KMS-11 (cell line): ENCODE measurements around the gene SUSD3.

Experiments
- H2AFZ ChIP-seq: fragments of 200-600 bp; sonication (generic); 2 replicates; pipeline ENCODE4 v1.6.1; 2016; ENCODE audit warnings: antibody characterized with exemption, mixed run types, low read depth
- H3K27ac ChIP-seq: fragments of 200-600 bp; sonication (generic); 2 replicates; pipeline ENCODE4 v1.6.1; 2016; ENCODE audit warnings: mild to moderate bottlenecking, mixed run types
- H3K27me3 ChIP-seq: fragments of 200-600 bp; sonication (generic); 2 replicates; pipeline ENCODE4 v1.6.1; 2017; ENCODE audit warnings: mild to moderate bottlenecking, low read depth, mixed run types, moderate library complexity; ENCODE audit not compliant: insufficient read depth
- H3K36me3 ChIP-seq: fragments of 200-600 bp; sonication (generic); 2 replicates; pipeline ENCODE4 v1.6.1; 2017; ENCODE audit warnings: mild to moderate bottlenecking, mixed run types; ENCODE audit not compliant: insufficient read depth
- H3K4me1 ChIP-seq: fragments of 200-600 bp; sonication (generic); 2 replicates; pipeline ENCODE4 v1.6.1; 2016; ENCODE audit warnings: mild to moderate bottlenecking, low read depth, mixed run types; ENCODE audit not compliant: poor library complexity, severe bottlenecking
- H3K4me2 ChIP-seq: fragments of 200-600 bp; sonication (generic); 2 replicates; pipeline ENCODE4 v1.7.0; 2016; ENCODE audit warnings: mild to moderate bottlenecking, mixed run types
- H3K4me3 ChIP-seq: fragments of 200-600 bp; sonication (generic); IDR thresholded peaks from 2 replicates; pipeline ENCODE4 v1.6.1; 2017; ENCODE audit warnings: low read depth, low read length, mixed read lengths; ENCODE audit not compliant: insufficient read depth
- H3K79me2 ChIP-seq: fragments of 200-600 bp; sonication (generic); 2 replicates; pipeline ENCODE4 v1.6.1; 2016; ENCODE audit warnings: low read depth, mixed run types; ENCODE audit not compliant: insufficient read depth
- H3K9ac ChIP-seq: fragments of 200-600 bp; sonication (generic); 2 replicates; pipeline ENCODE4 v1.6.1; 2016; ENCODE audit warnings: mild to moderate bottlenecking, mixed run types
- H4K20me1 ChIP-seq: fragments of 200-600 bp; sonication (generic); 2 replicates; pipeline ENCODE4 v1.6.1; 2016; ENCODE audit warnings: mild to moderate bottlenecking, mixed run types; ENCODE audit not compliant: insufficient read depth
- CTCF ChIP-seq: fragments of 200-600 bp; sonication (generic); conservative IDR thresholded peaks from 2 replicates; pipeline ENCODE4 v1.6.1; 2017; ENCODE audit warnings: low read depth, mild to moderate bottlenecking, antibody characterized with exemption, low read length, moderate library complexity, mixed read lengths

SUSD3 gene

DNA sequence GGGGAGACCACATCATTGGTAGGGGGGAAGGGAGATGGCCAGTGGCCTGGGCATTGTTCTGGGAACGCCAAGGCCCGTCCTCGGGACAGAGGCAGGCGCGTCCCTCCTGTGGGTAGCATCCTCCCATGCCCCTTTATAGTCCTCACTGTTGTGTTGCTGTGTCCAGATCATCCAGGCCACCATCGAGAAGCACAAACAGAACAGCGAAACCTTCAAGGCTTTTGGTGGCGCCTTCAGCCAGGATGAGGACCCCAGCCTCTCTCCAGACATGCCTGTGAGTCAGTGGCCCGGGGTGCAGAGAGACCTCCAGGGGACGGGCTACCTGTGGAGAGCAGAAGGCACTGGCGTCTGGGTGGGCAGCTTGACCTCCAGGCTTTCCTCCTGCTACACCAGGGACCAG lies 38.4 kb upstream of the SUSD3 start:
- Histone ChIP-seq H3K36me3 (no peaks in the 10 kb centered on the region), H3K9ac (no peak overlapping the region), H2AFZ (no peak overlapping the region), H3K27me3 (no peaks in the 10 kb centered on the region), H3K27ac (no peak overlapping the region), H4K20me1 (no peaks in the 10 kb centered on the region), H3K4me3 (no peak overlapping the region), H3K4me1 (no peaks in the 10 kb centered on the region), H3K79me2 (no peaks in the 10 kb centered on the region), H3K4me2 (no peak overlapping the region)
- TF ChIP-seq CTCF = no peak

DNA sequence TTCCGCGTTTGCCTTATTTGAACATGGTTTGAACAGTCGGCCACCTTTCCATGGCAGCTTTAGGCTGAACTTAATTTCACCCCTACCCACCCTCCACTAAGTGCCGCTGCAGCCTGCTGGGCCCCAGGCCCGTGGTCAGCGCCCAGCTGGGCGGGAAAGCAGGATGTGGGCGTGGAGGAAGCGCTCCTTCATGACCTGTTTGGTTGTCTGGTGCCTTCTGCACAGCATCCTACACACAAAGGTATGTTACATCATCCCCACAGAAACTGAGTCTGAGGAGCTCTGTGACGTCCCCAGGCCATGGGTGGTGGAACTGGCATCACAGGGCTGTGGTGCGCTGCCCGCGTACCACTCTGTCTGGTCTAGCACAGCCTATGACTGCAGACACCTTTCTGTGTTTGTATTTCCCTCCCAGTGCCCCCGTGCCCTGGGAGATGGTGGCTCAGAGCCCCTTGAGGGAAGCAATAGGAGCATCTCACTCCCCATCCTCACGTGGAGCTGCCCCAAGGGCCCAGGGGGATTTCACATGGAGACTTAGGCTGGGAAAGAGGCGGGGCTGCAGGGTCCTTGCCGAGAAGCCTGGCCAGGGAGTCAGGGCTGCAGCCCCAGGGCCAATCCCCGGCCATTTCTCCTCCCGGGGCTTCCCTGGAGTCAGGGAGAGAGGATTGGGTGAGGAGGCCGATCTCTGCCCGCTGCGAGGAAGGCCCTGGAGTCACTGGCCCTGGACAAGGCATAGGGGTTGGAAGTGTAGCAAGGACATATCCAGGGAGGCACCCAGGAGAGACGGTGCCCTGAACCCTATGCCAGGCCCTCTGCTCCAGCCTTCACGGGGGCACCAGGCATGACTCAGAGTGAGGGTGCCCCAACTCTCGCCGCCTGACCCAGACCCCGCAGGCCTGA lies 37.5 kb upstream of the SUSD3 start:
- Histone ChIP-seq H3K27ac (no peak overlapping the region), H3K4me2 (no peak overlapping the region)
- TF ChIP-seq CTCF = no peak

DNA sequence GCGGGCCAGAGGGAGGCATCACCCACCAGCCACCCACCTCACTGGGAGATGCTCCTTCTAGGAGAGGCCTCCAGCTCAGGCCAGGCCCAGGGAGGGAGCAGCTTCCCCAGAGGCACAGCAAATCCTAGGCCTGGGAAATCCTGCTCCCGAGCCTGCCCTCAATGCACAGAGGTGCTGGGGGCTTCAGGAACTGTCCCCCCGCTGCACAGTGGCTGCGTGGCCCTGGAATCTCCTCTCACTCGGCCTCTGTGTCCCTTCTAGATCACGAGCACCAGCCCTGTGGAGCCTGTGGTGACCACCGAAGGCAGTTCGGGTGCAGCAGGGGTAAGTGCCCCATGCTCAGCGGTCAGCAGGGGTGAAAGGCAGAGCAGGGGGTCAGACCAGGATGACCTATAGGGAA lies 36.4 kb upstream of the SUSD3 start:
- no peaks in the 10 kb centered on the region for H3K36me3 ChIP-seq
- H3K27ac ChIP-seq = no peak overlapping the region
- no peaks in the 10 kb centered on the region for H3K27me3 ChIP-seq
- H2AFZ ChIP-seq = no peak overlapping the region
- H4K20me1 ChIP-seq = no peaks in the 10 kb centered on the region
- no peak overlapping the region for H3K4me2 ChIP-seq
- no peaks in the 10 kb centered on the region for H3K79me2 ChIP-seq
- H3K4me3 ChIP-seq = no peak overlapping the region
- no peak overlapping the region for H3K9ac ChIP-seq
- no peaks in the 10 kb centered on the region for H3K4me1 ChIP-seq
- no peak for TF ChIP-seq CTCF

More for the DNA sequence above, 37.5 kb upstream of the SUSD3 start:
- no peaks in the 10 kb centered on the region for H3K36me3 ChIP-seq
- H3K9ac ChIP-seq = no peak overlapping the region
- H2AFZ ChIP-seq = no peak overlapping the region
- no peak overlapping the region for H3K4me3 ChIP-seq
- no peaks in the 10 kb centered on the region for H3K79me2 ChIP-seq
- no peaks in the 10 kb centered on the region for H3K27me3 ChIP-seq
- no peaks in the 10 kb centered on the region for H4K20me1 ChIP-seq
- no peaks in the 10 kb centered on the region for H3K4me1 ChIP-seq

- Histone ChIP-seq H2AFZ (no peak overlapping the region), H3K79me2 (no peaks in the 10 kb centered on the region), H3K4me3 (no peak overlapping the region), H4K20me1 (no peaks in the 10 kb centered on the region), H3K27ac (no peak overlapping the region), H3K36me3 (no peaks in the 10 kb centered on the region), H3K27me3 (no peaks in the 10 kb centered on the region), H3K9ac (no peak overlapping the region), H3K4me2 (no peak overlapping the region), H3K4me1 (no peaks in the 10 kb centered on the region)
- TF ChIP-seq CTCF = no peak
Measured at GRCh38 chr9:93022721-93023520, 35.6 kb upstream of the SUSD3 start.
